Testis (tissue), 2 donors: ENCODE data around the gene GPR26.

Experiments
- CTCF ChIP-seq, 3 experiments: fragments of 450-650 bp in 2 of 3; fragments of 200-600 bp in 1 of 3; sonication (generic) in 1 of 3; IDR thresholded peaks; one replicate each; pipeline ENCODE4 v1.5.1; 2016 to 2019; ENCODE audit warnings: antibody characterized with exemption in 3 of 3, mild to moderate bottlenecking in 2 of 3, moderate library complexity in 1 of 3
- POLR2A ChIP-seq: fragments of 450-650 bp; IDR thresholded peaks from one replicate; pipeline ENCODE4 v1.6.1; 2017; ENCODE audit warnings: antibody characterized with exemption, mild to moderate bottlenecking, moderate library complexity

GRCh38 chr10:123618224-123618623 is 47.9 kb upstream of the GPR26 start:
- TF ChIP-seq CTCF (IDR thresholded peaks at IDR 0.05) (no peak), POLR2A (no peak)
